ENCODE results near the gene RAB35.

The RAB35 gene

DNA sequence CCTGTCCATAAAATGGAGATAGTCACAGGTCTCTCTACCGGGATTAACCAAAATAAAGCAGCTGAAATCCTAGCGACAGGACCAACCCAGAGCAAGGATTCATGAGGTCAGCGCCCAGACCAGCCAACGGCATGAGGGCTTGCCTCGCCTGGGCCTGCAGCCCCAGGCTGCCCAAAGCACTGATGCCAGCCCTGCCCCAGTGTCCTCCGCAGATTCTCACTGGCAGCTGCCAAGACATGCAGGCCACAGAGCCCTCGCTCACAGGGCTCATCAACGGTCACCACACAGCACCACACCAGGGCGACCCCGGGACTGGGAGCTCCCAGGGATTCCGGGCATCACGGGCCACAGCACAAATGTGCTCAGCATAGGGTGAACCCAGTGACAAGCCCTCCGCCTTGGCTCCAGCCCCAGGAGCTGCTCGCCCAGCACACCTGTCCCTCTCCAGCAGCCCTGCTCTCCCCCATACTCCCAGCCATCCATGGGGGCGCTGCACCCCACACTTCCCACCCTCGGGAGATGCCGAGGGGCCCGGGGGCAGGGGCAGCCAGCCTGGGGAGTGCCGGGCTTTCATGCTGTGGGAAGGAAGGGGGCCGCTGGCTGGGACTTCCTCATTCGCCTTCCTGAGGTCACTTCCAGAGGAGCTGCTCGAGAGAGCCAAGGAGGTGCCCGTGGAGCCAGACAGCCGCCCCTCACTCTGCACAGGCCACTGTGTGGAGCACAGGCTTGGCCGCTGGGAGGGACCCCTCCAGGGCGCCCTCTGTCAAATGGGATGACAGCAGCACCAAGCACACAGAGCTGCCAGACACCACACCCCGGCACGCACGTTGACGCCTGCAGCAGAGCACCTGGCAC, 14.1 kb downstream of the RAB35 start:
- no peak overlapping the region for H3K4me2 ChIP-seq (ENCODE audit: low read length)
- peaks cover 83% of the 10 kb centered on the region for H3K36me3 ChIP-seq (ENCODE audit: control insufficient read depth, low read length)
- H3K9me3 ChIP-seq (ENCODE audit: control insufficient read depth, insufficient read depth, low read length), result no peaks in the 10 kb centered on the region
- H3K27ac ChIP-seq (ENCODE audit: low read depth, low read length), result no peak overlapping the region
- no peaks in the 10 kb centered on the region for H3F3A ChIP-seq (ENCODE audit: control insufficient read depth, insufficient read depth)
- H3K27me3 ChIP-seq (ENCODE audit: control insufficient read depth, low read length), result no peaks in the 10 kb centered on the region
- TF ChIP-seq, protein P1, sequence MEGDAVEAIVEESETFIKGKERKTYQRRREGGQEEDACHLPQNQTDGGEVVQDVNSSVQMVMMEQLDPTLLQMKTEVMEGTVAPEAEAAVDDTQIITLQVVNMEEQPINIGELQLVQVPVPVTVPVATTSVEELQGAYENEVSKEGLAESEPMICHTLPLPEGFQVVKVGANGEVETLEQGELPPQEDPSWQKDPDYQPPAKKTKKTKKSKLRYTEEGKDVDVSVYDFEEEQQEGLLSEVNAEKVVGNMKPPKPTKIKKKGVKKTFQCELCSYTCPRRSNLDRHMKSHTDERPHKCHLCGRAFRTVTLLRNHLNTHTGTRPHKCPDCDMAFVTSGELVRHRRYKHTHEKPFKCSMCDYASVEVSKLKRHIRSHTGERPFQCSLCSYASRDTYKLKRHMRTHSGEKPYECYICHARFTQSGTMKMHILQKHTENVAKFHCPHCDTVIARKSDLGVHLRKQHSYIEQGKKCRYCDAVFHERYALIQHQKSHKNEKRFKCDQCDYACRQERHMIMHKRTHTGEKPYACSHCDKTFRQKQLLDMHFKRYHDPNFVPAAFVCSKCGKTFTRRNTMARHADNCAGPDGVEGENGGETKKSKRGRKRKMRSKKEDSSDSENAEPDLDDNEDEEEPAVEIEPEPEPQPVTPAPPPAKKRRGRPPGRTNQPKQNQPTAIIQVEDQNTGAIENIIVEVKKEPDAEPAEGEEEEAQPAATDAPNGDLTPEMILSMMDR (IDR thresholded peaks at IDR 0.05; ENCODE audit: low read depth, low read length, poor library complexity, severe bottlenecking), result no peak
- no peak for TF ChIP-seq EZH2phosphoT487 (IDR thresholded peaks at IDR 0.05; ENCODE audit: borderline replicate concordance, low read length)
- peaks cover 11% of the 10 kb centered on the region for H4K20me1 ChIP-seq (ENCODE audit: control insufficient read depth, insufficient read depth, low read depth, low read length)
- no peaks in the 10 kb centered on the region for H3K9me2 ChIP-seq (replicated peaks; ENCODE audit: control insufficient read depth, low read length)
- no peaks in the 10 kb centered on the region for H3K4me1 ChIP-seq (ENCODE audit: control insufficient read depth, low read length)
- no peak overlapping the region for H3K4me3 ChIP-seq (ENCODE audit: low read length)
- H3K79me2 ChIP-seq (ENCODE audit: control insufficient read depth, low read length), result peaks cover 81% of the 10 kb centered on the region

DNA sequence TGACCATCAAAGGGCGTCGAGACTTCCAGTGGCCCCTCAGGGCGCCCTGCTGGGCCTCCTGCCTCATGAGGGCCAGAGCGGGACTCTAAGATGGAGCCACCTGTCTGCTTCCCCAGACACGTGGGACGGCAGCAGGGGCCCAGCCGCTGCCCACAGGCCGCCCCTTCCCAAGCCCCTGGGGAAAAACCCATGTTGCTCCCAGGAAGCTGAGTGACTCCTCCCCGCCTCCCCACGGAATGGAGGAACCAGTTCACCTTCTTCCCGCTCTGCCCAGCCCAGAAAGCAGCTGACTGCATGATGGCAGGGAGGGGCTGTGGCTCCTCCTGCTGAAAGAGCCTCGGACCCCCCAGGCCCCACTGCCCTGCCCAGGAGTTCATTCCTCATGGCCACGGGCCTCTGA, 14.9 kb downstream of the RAB35 start:
- no peaks in the 10 kb centered on the region for H3K9me2 ChIP-seq (replicated peaks; ENCODE audit: control insufficient read depth, low read length)
- H3K79me2 ChIP-seq (ENCODE audit: control insufficient read depth, low read length), result peaks cover 73% of the 10 kb centered on the region
- H3K9me3 ChIP-seq (ENCODE audit: control insufficient read depth, insufficient read depth, low read length), result no peaks in the 10 kb centered on the region
- no peaks in the 10 kb centered on the region for H3K27me3 ChIP-seq (ENCODE audit: control insufficient read depth, low read length)
- peaks cover 11% of the 10 kb centered on the region for H4K20me1 ChIP-seq (ENCODE audit: control insufficient read depth, insufficient read depth, low read depth, low read length)
- H3K36me3 ChIP-seq (ENCODE audit: control insufficient read depth, low read length), result peaks cover 83% of the 10 kb centered on the region
- H3K27ac ChIP-seq (ENCODE audit: low read depth, low read length), result no peak overlapping the region
- H3F3A ChIP-seq (ENCODE audit: control insufficient read depth, insufficient read depth), result no peaks in the 10 kb centered on the region
- TF ChIP-seq EZH2phosphoT487 (IDR thresholded peaks at IDR 0.05; ENCODE audit: borderline replicate concordance, low read length), result no peak
- TF ChIP-seq, protein P1 (IDR thresholded peaks at IDR 0.05; ENCODE audit: low read depth, low read length, poor library complexity, severe bottlenecking), result no peak
- no peak overlapping the region for H3K4me2 ChIP-seq (ENCODE audit: low read length)
- no peak overlapping the region for H3K4me3 ChIP-seq (ENCODE audit: low read length)
- H3K4me1 ChIP-seq (ENCODE audit: control insufficient read depth, low read length), result no peaks in the 10 kb centered on the region

DNA sequence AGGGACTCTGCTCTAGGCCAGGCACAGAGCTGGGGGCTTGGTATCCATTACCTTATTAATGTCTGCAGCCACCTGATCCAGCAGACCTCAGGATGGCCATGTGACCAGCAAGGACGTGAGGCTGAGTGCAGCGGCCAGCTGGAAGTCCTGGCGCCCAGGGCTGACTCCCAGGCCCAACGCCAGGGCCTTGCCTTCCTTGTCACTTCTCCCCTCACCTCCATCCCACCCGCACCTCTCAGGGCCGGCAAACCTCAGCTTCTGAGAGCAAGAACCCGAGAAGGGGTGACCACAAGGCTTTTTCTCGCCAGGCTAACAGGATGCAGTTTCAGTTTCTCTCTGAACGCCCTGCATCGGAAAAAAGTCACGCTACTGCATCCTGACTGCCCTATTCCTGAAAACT, 15.4 kb downstream of the RAB35 start:
- H3K4me1 ChIP-seq (ENCODE audit: control insufficient read depth, low read length), result no peaks in the 10 kb centered on the region
- TF ChIP-seq, protein P1 (IDR thresholded peaks at IDR 0.05; ENCODE audit: low read depth, low read length, poor library complexity, severe bottlenecking), result no peak
- no peak for TF ChIP-seq EZH2phosphoT487 (IDR thresholded peaks at IDR 0.05; ENCODE audit: borderline replicate concordance, low read length)
- no peaks in the 10 kb centered on the region for H3K9me2 ChIP-seq (replicated peaks; ENCODE audit: control insufficient read depth, low read length)
- H3F3A ChIP-seq (ENCODE audit: control insufficient read depth, insufficient read depth), result no peaks in the 10 kb centered on the region
- peaks cover 11% of the 10 kb centered on the region for H4K20me1 ChIP-seq (ENCODE audit: control insufficient read depth, insufficient read depth, low read depth, low read length)
- peaks cover 69% of the 10 kb centered on the region for H3K79me2 ChIP-seq (ENCODE audit: control insufficient read depth, low read length)
- H3K27ac ChIP-seq (ENCODE audit: low read depth, low read length), result no peak overlapping the region
- no peak overlapping the region for H3K4me3 ChIP-seq (ENCODE audit: low read length)
- no peaks in the 10 kb centered on the region for H3K27me3 ChIP-seq (ENCODE audit: control insufficient read depth, low read length)
- no peaks in the 10 kb centered on the region for H3K9me3 ChIP-seq (ENCODE audit: control insufficient read depth, insufficient read depth, low read length)
- H3K36me3 ChIP-seq (ENCODE audit: control insufficient read depth, low read length), result peaks cover 85% of the 10 kb centered on the region
- no peak overlapping the region for H3K4me2 ChIP-seq (ENCODE audit: low read length)
